ENCODE results near the gene IL22RA1.

- TF ChIP-seq POLR2AphosphoS5 (IDR thresholded peaks at IDR 0.05) (no peak), POLR2A (IDR thresholded peaks at IDR 0.05) (no peak)
Observed at GRCh38 chr1:24181619-24182018, 38.7 kb upstream of the IL22RA1 start.
